GM23338 (cell line): ENCODE data around the gene BLTP3A.
"Not testable (repeated sequence)": the region's sequence is repeated elsewhere in the genome, so short reads cannot be mapped to it uniquely, and the experiment has no call there.

Experiments used
- CREB1 ChIP-seq: fragments of 250-450 bp; sonication (Bioruptor Pico); IDR thresholded peaks from 2 replicates; pipeline ENCODE4 v1.5.0; 2020; ENCODE audit warnings: low read depth, mild to moderate bottlenecking, moderate library complexity
- CTCF ChIP-seq, 2 experiments: fragments of 200-600 bp in 1 of 2; sonication (generic) in 1 of 2; conservative IDR thresholded peaks; 2 replicates each; pipeline versions ENCODE4 v1.5.1 to v1.6.1; 2016 to 2017; ENCODE audit warnings: antibody characterized with exemption in 2 of 2, low read depth in 2 of 2, mild to moderate bottlenecking in 2 of 2, moderate library complexity in 1 of 2
- EZH2 ChIP-seq: fragments of 200-600 bp; sonication (generic); IDR thresholded peaks from one replicate; pipeline ENCODE4 v1.8.0; 2017; ENCODE audit warnings: antibody characterized with exemption, mild to moderate bottlenecking, low read depth; ENCODE audit not compliant: unreplicated experiment
- EZH2phosphoT487 ChIP-seq: fragments of 200-600 bp; sonication (generic); IDR thresholded peaks from one replicate; pipeline ENCODE4 v1.8.1; 2018; ENCODE audit warnings: antibody characterized with exemption; ENCODE audit not compliant: unreplicated experiment
- NANOG ChIP-seq: IDR thresholded peaks from 2 replicates; pipeline ENCODE4 v1.6.1; 2016; ENCODE audit warnings: antibody characterized with exemption, borderline replicate concordance
- POLR2AphosphoS5 ChIP-seq: IDR thresholded peaks from 2 replicates; pipeline ENCODE4 v1.6.1; 2016; ENCODE audit warnings: antibody characterized with exemption, low read depth
- REST ChIP-seq: IDR thresholded peaks from one replicate; pipeline ENCODE4 v1.6.1; 2018; ENCODE audit warnings: antibody characterized with exemption; ENCODE audit not compliant: unreplicated experiment
- ZNF114 ChIP-seq: fragments of 250-450 bp; sonication (Bioruptor Pico); IDR thresholded peaks from 2 replicates; pipeline ENCODE4 v1.5.0; 2020; ENCODE audit warnings: mild to moderate bottlenecking, moderate library complexity
- ZNF331 ChIP-seq: fragments of 250-450 bp; sonication (Bioruptor Pico); IDR thresholded peaks from 2 replicates; pipeline ENCODE4 v1.5.0; 2020; ENCODE audit warnings: low read depth, mild to moderate bottlenecking, moderate library complexity
- TF ChIP-seq, protein P1 (sequence below): fragments of 250-450 bp; sonication (Bioruptor Pico); IDR thresholded peaks from 2 replicates; pipeline ENCODE4 v1.5.0; 2020; ENCODE audit warnings: mild to moderate bottlenecking, moderate library complexity

- peak; percentile 51 to 65 for TF ChIP-seq CTCF (conservative IDR thresholded peaks at IDR 0.05; ENCODE audit: low read depth in 2 of 2)
- TF ChIP-seq EZH2; NANOG; POLR2AphosphoS5; CREB1; REST; EZH2phosphoT487; ZNF331 (CRISPR knock-in tag); ZNF114 (CRISPR knock-in tag): not testable (repeated sequence)
- TF ChIP-seq, protein P1, sequence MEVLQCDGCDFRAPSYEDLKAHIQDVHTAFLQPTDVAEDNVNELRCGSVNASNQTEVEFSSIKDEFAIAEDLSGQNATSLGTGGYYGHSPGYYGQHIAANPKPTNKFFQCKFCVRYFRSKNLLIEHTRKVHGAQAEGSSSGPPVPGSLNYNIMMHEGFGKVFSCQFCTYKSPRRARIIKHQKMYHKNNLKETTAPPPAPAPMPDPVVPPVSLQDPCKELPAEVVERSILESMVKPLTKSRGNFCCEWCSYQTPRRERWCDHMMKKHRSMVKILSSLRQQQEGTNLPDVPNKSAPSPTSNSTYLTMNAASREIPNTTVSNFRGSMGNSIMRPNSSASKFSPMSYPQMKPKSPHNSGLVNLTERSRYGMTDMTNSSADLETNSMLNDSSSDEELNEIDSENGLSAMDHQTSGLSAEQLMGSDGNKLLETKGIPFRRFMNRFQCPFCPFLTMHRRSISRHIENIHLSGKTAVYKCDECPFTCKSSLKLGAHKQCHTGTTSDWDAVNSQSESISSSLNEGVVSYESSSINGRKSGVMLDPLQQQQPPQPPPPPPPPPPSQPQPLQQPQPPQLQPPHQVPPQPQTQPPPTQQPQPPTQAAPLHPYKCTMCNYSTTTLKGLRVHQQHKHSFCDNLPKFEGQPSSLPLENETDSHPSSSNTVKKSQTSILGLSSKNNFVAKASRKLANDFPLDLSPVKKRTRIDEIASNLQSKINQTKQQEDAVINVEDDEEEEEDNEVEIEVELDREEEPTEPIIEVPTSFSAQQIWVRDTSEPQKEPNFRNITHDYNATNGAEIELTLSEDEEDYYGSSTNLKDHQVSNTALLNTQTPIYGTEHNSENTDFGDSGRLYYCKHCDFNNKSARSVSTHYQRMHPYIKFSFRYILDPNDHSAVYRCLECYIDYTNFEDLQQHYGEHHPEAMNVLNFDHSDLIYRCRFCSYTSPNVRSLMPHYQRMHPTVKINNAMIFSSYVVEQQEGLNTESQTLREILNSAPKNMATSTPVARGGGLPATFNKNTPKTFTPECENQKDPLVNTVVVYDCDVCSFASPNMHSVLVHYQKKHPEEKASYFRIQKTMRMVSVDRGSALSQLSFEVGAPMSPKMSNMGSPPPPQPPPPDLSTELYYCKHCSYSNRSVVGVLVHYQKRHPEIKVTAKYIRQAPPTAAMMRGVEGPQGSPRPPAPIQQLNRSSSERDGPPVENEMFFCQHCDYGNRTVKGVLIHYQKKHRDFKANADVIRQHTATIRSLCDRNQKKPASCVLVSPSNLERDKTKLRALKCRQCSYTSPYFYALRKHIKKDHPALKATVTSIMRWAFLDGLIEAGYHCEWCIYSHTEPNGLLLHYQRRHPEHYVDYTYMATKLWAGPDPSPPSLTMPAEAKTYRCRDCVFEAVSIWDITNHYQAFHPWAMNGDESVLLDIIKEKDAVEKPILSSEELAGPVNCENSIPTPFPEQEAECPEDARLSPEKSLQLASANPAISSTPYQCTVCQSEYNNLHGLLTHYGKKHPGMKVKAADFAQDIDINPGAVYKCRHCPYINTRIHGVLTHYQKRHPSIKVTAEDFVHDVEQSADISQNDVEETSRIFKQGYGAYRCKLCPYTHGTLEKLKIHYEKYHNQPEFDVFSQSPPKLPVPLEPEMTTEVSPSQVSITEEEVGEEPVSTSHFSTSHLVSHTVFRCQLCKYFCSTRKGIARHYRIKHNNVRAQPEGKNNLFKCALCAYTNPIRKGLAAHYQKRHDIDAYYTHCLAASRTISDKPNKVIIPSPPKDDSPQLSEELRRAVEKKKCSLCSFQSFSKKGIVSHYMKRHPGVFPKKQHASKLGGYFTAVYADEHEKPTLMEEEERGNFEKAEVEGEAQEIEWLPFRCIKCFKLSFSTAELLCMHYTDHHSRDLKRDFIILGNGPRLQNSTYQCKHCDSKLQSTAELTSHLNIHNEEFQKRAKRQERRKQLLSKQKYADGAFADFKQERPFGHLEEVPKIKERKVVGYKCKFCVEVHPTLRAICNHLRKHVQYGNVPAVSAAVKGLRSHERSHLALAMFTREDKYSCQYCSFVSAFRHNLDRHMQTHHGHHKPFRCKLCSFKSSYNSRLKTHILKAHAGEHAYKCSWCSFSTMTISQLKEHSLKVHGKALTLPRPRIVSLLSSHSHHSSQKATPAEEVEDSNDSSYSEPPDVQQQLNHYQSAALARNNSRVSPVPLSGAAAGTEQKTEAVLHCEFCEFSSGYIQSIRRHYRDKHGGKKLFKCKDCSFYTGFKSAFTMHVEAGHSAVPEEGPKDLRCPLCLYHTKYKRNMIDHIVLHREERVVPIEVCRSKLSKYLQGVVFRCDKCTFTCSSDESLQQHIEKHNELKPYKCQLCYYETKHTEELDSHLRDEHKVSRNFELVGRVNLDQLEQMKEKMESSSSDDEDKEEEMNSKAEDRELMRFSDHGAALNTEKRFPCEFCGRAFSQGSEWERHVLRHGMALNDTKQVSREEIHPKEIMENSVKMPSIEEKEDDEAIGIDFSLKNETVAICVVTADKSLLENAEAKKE (CRISPR knock-in tag): not testable (repeated sequence)
These were observed 35.4 kb upstream of the BLTP3A start for GRCh38 chr6:34756513-34756856.
